Measurements from ENCODE around the gene KLRF1.
"Not testable (repeated sequence)": the region's sequence is repeated elsewhere in the genome, so short reads cannot be mapped to it uniquely, and the experiment has no call there.

KLRF1 gene

GRCh38 chr12:9869307-9870161 lies 42.3 kb downstream of the KLRF1 start, which contains the start of gene CLEC2B:
TSS of gene CLEC2B (minus strand) at chr12:9869354.
- ChIA-PET CTCF (no interaction called here), POLR2A (no interaction called here)
- no peak for TF ChIP-seq ELF4 (IDR thresholded peaks at IDR 0.05)
- no peak for TF ChIP-seq FOXK2 (IDR thresholded peaks at IDR 0.05)
- no peak for TF ChIP-seq FOXA1 (IDR thresholded peaks at IDR 0.05)
- TF ChIP-seq NFRKB (IDR thresholded peaks at IDR 0.05): no peak
- TF ChIP-seq HDGF (IDR thresholded peaks at IDR 0.05; ENCODE audit: borderline replicate concordance): no peak
- TF ChIP-seq CTBP1 (IDR thresholded peaks at IDR 0.05; ENCODE audit: borderline replicate concordance): no peak
- TF ChIP-seq SP1 (IDR thresholded peaks at IDR 0.05): no peak
- no peak for TF ChIP-seq PKNOX1 (IDR thresholded peaks at IDR 0.05)
- no peak for TF ChIP-seq LEF1 (IDR thresholded peaks at IDR 0.05; ENCODE audit: borderline replicate concordance)
- no peak for TF ChIP-seq FOXM1 (IDR thresholded peaks at IDR 0.05; ENCODE audit: borderline replicate concordance)
- TF ChIP-seq TARDBP (IDR thresholded peaks at IDR 0.05): no peak
- TF ChIP-seq SUZ12 (IDR thresholded peaks at IDR 0.05): no peak
- TF ChIP-seq ARNT (IDR thresholded peaks at IDR 0.05): no peak
- no peak for TF ChIP-seq L3MBTL2 (conservative IDR thresholded peaks at IDR 0.05)
- TF ChIP-seq ZNF384 (IDR thresholded peaks at IDR 0.05): no peak
- TF ChIP-seq BHLHE40 (IDR thresholded peaks at IDR 0.05; ENCODE audit: borderline replicate concordance): no peak
- DNase-seq (ENCODE audit: extremely low spot score): no peak

- CTCF ChIA-PET: no interaction called here
- POLR2A ChIA-PET: no interaction called here
- TF ChIP-seq SUZ12 (IDR thresholded peaks at IDR 0.05): no peak
- TF ChIP-seq L3MBTL2 (conservative IDR thresholded peaks at IDR 0.05): no peak
- TF ChIP-seq ELF4 (IDR thresholded peaks at IDR 0.05): no peak
- no peak for TF ChIP-seq FOXA1 (IDR thresholded peaks at IDR 0.05)
- no peak for TF ChIP-seq FOXM1 (IDR thresholded peaks at IDR 0.05; ENCODE audit: borderline replicate concordance)
- no peak for TF ChIP-seq BHLHE40 (IDR thresholded peaks at IDR 0.05; ENCODE audit: borderline replicate concordance)
- no peak for DNase-seq (ENCODE audit: extremely low spot score)
Measured at GRCh38 chr12:9870286-9870866, 43.1 kb downstream of the KLRF1 start.

GRCh38 chr12:9872162-9872561 lies 44.9 kb downstream of the KLRF1 start:
- TF ChIP-seq SUZ12 (IDR thresholded peaks at IDR 0.05): no peak
- TF ChIP-seq L3MBTL2 (conservative IDR thresholded peaks at IDR 0.05): no peak
- no peak for TF ChIP-seq FOXM1 (IDR thresholded peaks at IDR 0.05; ENCODE audit: borderline replicate concordance)
- no peak for TF ChIP-seq FOXK2 (IDR thresholded peaks at IDR 0.05)
- no peak for TF ChIP-seq PKNOX1 (IDR thresholded peaks at IDR 0.05)
- no peak for TF ChIP-seq BHLHE40 (IDR thresholded peaks at IDR 0.05; ENCODE audit: borderline replicate concordance)
- ChIA-PET CTCF (interaction anchor here (0.7 kb wide), 1 partner anchor 74 kb away, joined by 3 read pairs; no protein-coding TSS in a partner anchor), POLR2A (no interaction called here)
- DNase-seq (ENCODE audit: extremely low spot score): no peak

GRCh38 chr12:9872742-9873141 lies 45.5 kb downstream of the KLRF1 start:
- ChIA-PET POLR2A (no interaction called here), CTCF (no interaction called here)
- TF ChIP-seq HDGF (IDR thresholded peaks at IDR 0.05; ENCODE audit: borderline replicate concordance) (no peak), ELF4 (IDR thresholded peaks at IDR 0.05) (no peak), FOXK2 (IDR thresholded peaks at IDR 0.05) (no peak), FOXM1 (IDR thresholded peaks at IDR 0.05; ENCODE audit: borderline replicate concordance) (no peak), TARDBP (IDR thresholded peaks at IDR 0.05) (no peak), PKNOX1 (IDR thresholded peaks at IDR 0.05) (no peak)
- no peak for DNase-seq (ENCODE audit: extremely low spot score)

- POLR2A ChIA-PET; DNase-seq (ENCODE audit: extremely low spot score); CTCF ChIA-PET: not testable (repeated sequence)
Measured at GRCh38 chr12:9876120-9876519, 48.8 kb downstream of the KLRF1 start.

- DNase-seq (ENCODE audit: extremely low spot score): no peak
- ChIA-PET CTCF (no interaction called here), POLR2A (no interaction called here)
- TF ChIP-seq HDGF (IDR thresholded peaks at IDR 0.05; ENCODE audit: borderline replicate concordance) (no peak), LEF1 (IDR thresholded peaks at IDR 0.05; ENCODE audit: borderline replicate concordance) (no peak), ELF4 (IDR thresholded peaks at IDR 0.05) (no peak), TARDBP (IDR thresholded peaks at IDR 0.05) (no peak), CTBP1 (IDR thresholded peaks at IDR 0.05; ENCODE audit: borderline replicate concordance) (no peak), FOXA1 (IDR thresholded peaks at IDR 0.05) (no peak), L3MBTL2 (conservative IDR thresholded peaks at IDR 0.05) (no peak), FOXM1 (IDR thresholded peaks at IDR 0.05; ENCODE audit: borderline replicate concordance) (no peak), NFRKB (IDR thresholded peaks at IDR 0.05) (no peak), BHLHE40 (IDR thresholded peaks at IDR 0.05; ENCODE audit: borderline replicate concordance) (no peak), ARNT (IDR thresholded peaks at IDR 0.05) (no peak), SUZ12 (IDR thresholded peaks at IDR 0.05) (no peak), ZNF384 (IDR thresholded peaks at IDR 0.05) (no peak), PKNOX1 (IDR thresholded peaks at IDR 0.05) (no peak), SP1 (IDR thresholded peaks at IDR 0.05) (no peak), FOXK2 (IDR thresholded peaks at IDR 0.05) (no peak)
Measured at GRCh38 chr12:9880532-9881078, 53.3 kb downstream of the KLRF1 start.

All from HEK293T (cell line).